ENCODE results near the gene CRP.

CRP gene

DNA sequence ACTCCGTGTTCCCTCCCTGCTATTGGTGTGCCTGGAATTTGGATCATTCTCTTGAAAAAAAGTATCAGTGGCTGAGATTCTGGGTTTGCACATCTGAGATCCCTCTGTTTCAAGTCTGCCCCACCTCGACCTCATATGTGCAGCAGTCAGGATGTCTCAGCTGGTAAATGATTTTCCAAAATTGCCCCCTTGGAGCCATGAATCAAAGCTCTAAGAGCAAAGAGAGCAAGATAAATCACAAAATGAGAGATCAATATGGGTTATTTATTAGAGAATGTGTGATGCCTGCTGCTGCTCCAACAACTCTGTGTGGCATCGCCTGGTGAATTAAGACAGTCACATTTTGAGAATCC, 8.5 kb downstream of the CRP start:
- TF ChIP-seq, protein P1, sequence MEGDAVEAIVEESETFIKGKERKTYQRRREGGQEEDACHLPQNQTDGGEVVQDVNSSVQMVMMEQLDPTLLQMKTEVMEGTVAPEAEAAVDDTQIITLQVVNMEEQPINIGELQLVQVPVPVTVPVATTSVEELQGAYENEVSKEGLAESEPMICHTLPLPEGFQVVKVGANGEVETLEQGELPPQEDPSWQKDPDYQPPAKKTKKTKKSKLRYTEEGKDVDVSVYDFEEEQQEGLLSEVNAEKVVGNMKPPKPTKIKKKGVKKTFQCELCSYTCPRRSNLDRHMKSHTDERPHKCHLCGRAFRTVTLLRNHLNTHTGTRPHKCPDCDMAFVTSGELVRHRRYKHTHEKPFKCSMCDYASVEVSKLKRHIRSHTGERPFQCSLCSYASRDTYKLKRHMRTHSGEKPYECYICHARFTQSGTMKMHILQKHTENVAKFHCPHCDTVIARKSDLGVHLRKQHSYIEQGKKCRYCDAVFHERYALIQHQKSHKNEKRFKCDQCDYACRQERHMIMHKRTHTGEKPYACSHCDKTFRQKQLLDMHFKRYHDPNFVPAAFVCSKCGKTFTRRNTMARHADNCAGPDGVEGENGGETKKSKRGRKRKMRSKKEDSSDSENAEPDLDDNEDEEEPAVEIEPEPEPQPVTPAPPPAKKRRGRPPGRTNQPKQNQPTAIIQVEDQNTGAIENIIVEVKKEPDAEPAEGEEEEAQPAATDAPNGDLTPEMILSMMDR (IDR thresholded peaks at IDR 0.05; ENCODE audit: unreplicated experiment in 3 of 3), result no peak
- H3K4me3 Mint-ChIP-seq, result no peak overlapping the region
- no peaks in the 10 kb centered on the region for H3K27me3 Mint-ChIP-seq (ENCODE audit: low read depth)
- H3K9me3 Mint-ChIP-seq, result no peaks in the 10 kb centered on the region
- H3K36me3 Mint-ChIP-seq (ENCODE audit: low read depth), result no peaks in the 10 kb centered on the region
- H3K27ac Mint-ChIP-seq, result no peak overlapping the region
- H3K4me1 Mint-ChIP-seq, result no peaks in the 10 kb centered on the region

DNA sequence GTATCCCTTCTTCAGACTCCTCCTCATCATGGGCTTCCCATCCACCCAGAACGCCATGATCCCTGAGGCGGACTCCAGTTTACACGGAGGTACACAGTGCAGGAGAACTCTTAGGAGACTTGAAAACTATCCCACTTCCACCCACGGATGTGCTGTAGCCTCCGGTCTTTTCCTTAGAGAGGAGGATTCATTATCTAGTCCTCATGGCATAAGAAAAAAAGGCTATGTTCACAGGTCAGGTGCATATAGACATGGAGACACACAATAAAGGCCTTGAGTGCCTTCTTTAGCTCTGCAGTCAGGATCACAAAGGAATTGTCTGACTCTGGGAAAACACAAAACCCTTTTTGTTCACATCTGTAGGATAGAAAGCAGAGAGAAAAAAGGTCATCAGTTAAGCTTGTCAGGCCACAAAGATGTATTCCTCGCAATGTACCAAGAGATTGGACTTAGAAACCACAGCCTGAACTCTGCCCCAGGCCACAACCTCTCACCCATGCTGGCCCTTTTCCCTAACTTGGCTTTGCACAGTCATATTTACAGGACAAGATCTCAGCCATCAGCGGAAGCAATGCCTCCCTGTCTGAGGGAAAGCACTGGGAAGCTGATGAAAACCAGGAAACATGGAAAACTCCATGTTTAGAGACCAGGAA, 9.0 kb downstream of the CRP start:
- TF ChIP-seq, protein P1 (IDR thresholded peaks at IDR 0.05; ENCODE audit: unreplicated experiment in 3 of 3), result no peak
- H3K27ac Mint-ChIP-seq, result no peak overlapping the region
- no peaks in the 10 kb centered on the region for H3K4me1 Mint-ChIP-seq
- H3K36me3 Mint-ChIP-seq (ENCODE audit: low read depth), result no peaks in the 10 kb centered on the region
- H3K9me3 Mint-ChIP-seq, result no peaks in the 10 kb centered on the region
- no peak overlapping the region for H3K4me3 Mint-ChIP-seq
- no peaks in the 10 kb centered on the region for H3K27me3 Mint-ChIP-seq (ENCODE audit: low read depth)

DNA sequence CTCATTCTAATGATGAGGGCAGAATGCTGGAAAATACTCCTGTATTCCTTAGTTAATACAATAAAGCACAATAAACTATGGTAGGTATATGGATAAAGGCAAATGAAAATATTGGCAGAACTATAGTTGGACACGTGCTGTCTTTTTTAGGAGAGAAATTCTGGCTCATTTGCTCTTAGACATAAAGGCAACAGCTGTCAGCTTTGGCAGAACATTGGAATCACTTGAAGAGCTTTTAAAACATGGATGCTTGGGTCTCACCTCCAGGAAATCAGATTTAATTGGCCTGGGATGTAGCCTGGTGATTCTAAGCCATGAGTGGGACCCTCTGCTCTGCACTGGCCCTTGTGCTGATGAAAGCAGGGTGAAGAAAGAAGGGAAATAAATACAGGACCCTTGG, 9.9 kb downstream of the CRP start:
- Mint-ChIP-seq H3K4me1 (no peaks in the 10 kb centered on the region), H3K36me3 (ENCODE audit: low read depth) (no peaks in the 10 kb centered on the region), H3K27me3 (ENCODE audit: low read depth) (no peaks in the 10 kb centered on the region), H3K9me3 (no peaks in the 10 kb centered on the region), H3K4me3 (no peak overlapping the region), H3K27ac (no peak overlapping the region)
- TF ChIP-seq, protein P1 (IDR thresholded peaks at IDR 0.05; ENCODE audit: unreplicated experiment in 3 of 3), result no peak

DNA sequence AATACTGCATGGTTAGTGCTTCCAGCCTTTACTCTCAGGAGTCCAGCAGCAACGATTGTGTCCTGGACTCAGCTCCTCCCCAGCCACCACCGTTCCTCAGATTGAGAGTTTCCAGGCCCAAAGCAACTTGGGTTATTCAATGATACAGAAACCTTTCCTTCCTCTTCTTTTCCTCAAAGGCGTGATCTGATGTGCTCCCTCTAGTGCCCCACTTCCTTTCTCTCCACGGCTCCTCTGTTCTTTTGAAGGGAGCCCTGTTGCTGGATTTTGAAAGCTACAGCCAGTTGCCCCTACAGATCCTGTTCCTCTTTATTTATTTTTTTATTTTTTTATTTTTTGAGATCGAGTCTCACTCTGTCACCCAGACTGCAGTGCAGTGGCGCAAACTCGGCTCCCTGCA, 14.1 kb downstream of the CRP start:
- no peaks in the 10 kb centered on the region for H3K9me3 Mint-ChIP-seq
- H3K4me1 Mint-ChIP-seq, result no peaks in the 10 kb centered on the region
- no peaks in the 10 kb centered on the region for H3K36me3 Mint-ChIP-seq (ENCODE audit: low read depth)
- no peak overlapping the region for H3K27ac Mint-ChIP-seq
- no peak overlapping the region for H3K4me3 Mint-ChIP-seq
- H3K27me3 Mint-ChIP-seq (ENCODE audit: low read depth), result peaks cover 4% of the 10 kb centered on the region
- TF ChIP-seq, protein P1 (IDR thresholded peaks at IDR 0.05; ENCODE audit: unreplicated experiment in 3 of 3), result no peak

DNA sequence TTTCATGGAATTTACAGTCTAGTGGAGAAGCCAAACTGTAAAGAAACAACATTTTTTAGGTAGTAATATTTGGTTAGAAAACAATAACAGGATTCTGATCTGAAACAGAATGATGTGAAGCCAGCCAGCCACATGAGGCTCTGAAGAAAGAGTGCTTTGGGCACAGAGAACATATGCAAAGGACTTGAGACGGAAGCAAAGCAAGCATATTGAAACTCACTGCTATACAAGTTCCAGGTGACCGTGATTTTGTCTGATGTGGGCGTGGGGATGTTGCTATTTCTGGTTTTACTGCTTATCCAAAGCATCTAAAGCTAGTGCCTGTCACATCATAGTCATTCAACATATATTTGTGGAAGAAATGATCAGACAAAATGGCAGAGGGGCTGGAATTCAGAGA, 14.7 kb downstream of the CRP start:
- no peaks in the 10 kb centered on the region for H3K9me3 Mint-ChIP-seq
- H3K4me3 Mint-ChIP-seq, result no peak overlapping the region
- peaks cover 4% of the 10 kb centered on the region for H3K27me3 Mint-ChIP-seq (ENCODE audit: low read depth)
- TF ChIP-seq, protein P1 (IDR thresholded peaks at IDR 0.05; ENCODE audit: unreplicated experiment in 3 of 3), result no peak
- H3K36me3 Mint-ChIP-seq (ENCODE audit: low read depth), result no peaks in the 10 kb centered on the region
- H3K4me1 Mint-ChIP-seq, result no peaks in the 10 kb centered on the region
- H3K27ac Mint-ChIP-seq, result no peak overlapping the region

DNA sequence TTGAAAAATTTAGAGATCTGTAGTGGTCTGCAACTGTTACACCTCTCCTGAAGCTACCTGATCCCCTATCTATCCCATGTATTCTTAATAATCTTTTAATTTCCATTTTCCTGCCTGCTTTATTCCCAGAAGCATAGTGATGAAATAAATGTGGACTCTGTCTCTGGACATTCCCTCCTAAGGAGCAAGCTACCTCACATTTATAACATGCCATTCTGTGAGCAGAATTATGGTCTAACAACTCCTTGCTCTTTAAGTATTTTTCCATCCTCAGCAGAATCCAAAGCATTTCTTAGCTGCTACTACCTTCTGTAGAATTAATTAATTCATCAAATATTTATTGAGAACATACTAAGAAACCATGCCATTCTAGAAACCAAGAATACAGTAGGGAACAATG, 15.1 kb downstream of the CRP start:
- Mint-ChIP-seq H3K4me1 (no peaks in the 10 kb centered on the region), H3K27ac (no peak overlapping the region), H3K4me3 (no peak overlapping the region), H3K27me3 (ENCODE audit: low read depth) (peaks cover 4% of the 10 kb centered on the region), H3K9me3 (no peaks in the 10 kb centered on the region), H3K36me3 (ENCODE audit: low read depth) (no peaks in the 10 kb centered on the region)
- TF ChIP-seq, protein P1 (IDR thresholded peaks at IDR 0.05; ENCODE audit: unreplicated experiment in 3 of 3), result no peak

Data from nephron (organoid).